Lung (tissue), 12 donors: ENCODE data around the gene SPRED1. TPM values are rescaled to one million over a fixed set of nuclear protein-coding genes. Genes with fewer than 3 reads are reported as not detected.
A peak's percentile ranks its signal among the peaks of the same experiment; 100 is the strongest.

Experiments
- ATAC-seq: fragments of 200-7000 bp; cut with Tn5 transposase; one replicate; pipeline ENCODE4 v1.9.1; 2020; ENCODE audit warnings: moderate number of reproducible peaks; ENCODE audit not compliant: insufficient read depth, low FRiP score
- DNase-seq, 3 donors: peaks; one replicate each; pipeline ENCODE4 v3.0.0-alpha.2; 2013 to 2017
- H3K27ac ChIP-seq, 2 donors: one replicate each; pipeline ENCODE4 v1.5.1; 2013; ENCODE audit warnings: mild to moderate bottlenecking in 2 of 2, moderate library complexity in 2 of 2, control low read depth in 1 of 2, inconsistent platforms in 1 of 2, low read depth in 1 of 2, low read length in 1 of 2
- H3K27me3 ChIP-seq, 3 donors: one replicate each; pipeline ENCODE4 v1.5.1; 2013; ENCODE audit warnings: low read length in 2 of 3; ENCODE audit not compliant: control insufficient read depth in 3 of 3, insufficient read depth in 3 of 3
- H3K36me3 ChIP-seq, 4 donors: one replicate each; pipeline ENCODE4 v1.5.1; 2013; ENCODE audit warnings: low read length in 4 of 4, mild to moderate bottlenecking in 1 of 4, moderate library complexity in 1 of 4; ENCODE audit not compliant: control insufficient read depth in 4 of 4, insufficient read depth in 4 of 4
- H3K4me1 ChIP-seq, 5 donors: one replicate each; pipeline ENCODE4 v1.5.1; 2013; ENCODE audit warnings: low read length in 5 of 5, mild to moderate bottlenecking in 2 of 5, moderate library complexity in 1 of 5; ENCODE audit not compliant: control insufficient read depth in 5 of 5, insufficient read depth in 5 of 5
- H3K4me3 ChIP-seq: one replicate; pipeline ENCODE4 v1.5.1; 2013; ENCODE audit warnings: mild to moderate bottlenecking, control low read depth, moderate library complexity
- H3K9ac ChIP-seq, 2 donors: one replicate each; pipeline ENCODE4 v1.5.1; 2013; ENCODE audit warnings: low read length in 2 of 2, control low read depth in 1 of 2; ENCODE audit not compliant: insufficient read depth in 1 of 2
- H3K9me3 ChIP-seq, 4 donors: one replicate each; pipeline ENCODE4 v1.5.1; 2013; ENCODE audit warnings: low read length in 3 of 4, mild to moderate bottlenecking in 1 of 4, moderate library complexity in 1 of 4; ENCODE audit not compliant: control insufficient read depth in 4 of 4, insufficient read depth in 3 of 4
- CTCF ChIP-seq: IDR thresholded peaks from 2 replicates; pipeline ENCODE4 v1.5.1; 2012; ENCODE audit warnings: mild to moderate bottlenecking; ENCODE audit errors: control extremely low read depth, extremely low read depth
- WGBS, 2 donors: extraction: QIAGEN DNeasy Blood & Tissue Kit; methylation state at CpG; one replicate each; pipeline ENCODE4 v1.1.7; 2013; 5-methylcytosine and 5-hydroxymethylcytosine counted together
- polyA plus RNA-seq, 2 donors: library from polyadenylated mRNA; stranded (reverse); fragments of 200-250 nt; gene quantifications; one replicate each; pipeline ENCODE4 v1.2.1, GENCODE V29; 2013
- total RNA-seq, 2 donors: library from RNA; depleted of rRNA in 1 of 2; stranded (reverse); fragments of >200 nt in 1 of 2; gene quantifications; one replicate each; pipeline ENCODE4 v1.2.1, GENCODE V29; 2014 to 2021
- donor health status: control.
- donor health status: control.
- donor health status: Bipolar disorder and iron deficiency.
- donor health status: healthy.
- donor health status: DM: yes; HTN: yes; CAD: no.

Gene SPRED1
- total and polyA plus RNA-seq, 4 donors: 7.9 to 61.1 (median 31.0) TPM

GRCh38 chr15:38351466-38351865 is 98.8 kb downstream of the SPRED1 start:
- Histone ChIP-seq H3K27me3 (no peaks in the 10 kb centered on the region), H3K27ac (peak overlapping the region in 1 of 2 donors; percentile 53), H3K4me3 (no peak overlapping the region), H3K9me3 (no peaks in the 10 kb centered on the region), H3K36me3 (peaks cover 7 to 20% (median 13%) of the 10 kb centered on the region in 4 donors), H3K9ac (no peak overlapping the region), H3K4me1 (no peaks in the 10 kb centered on the region)
- ATAC-seq (no peak), DNase-seq (peak in 1 of 3 donors; percentile 29)
- no peak for TF ChIP-seq CTCF
- WGBS, 2 donors: 86 to 90% methylated on average over 8 of the region's 8 CpGs

GRCh38 chr15:38354315-38354929 is 101.8 kb downstream of the SPRED1 start:
- H3K27me3 ChIP-seq: no peaks in the 10 kb centered on the region
- H3K27ac ChIP-seq: no peak overlapping the region
- H3K36me3 ChIP-seq: peaks cover 6 to 20% (median 13%) of the 10 kb centered on the region in 4 donors
- no peaks in the 10 kb centered on the region for H3K4me1 ChIP-seq
- H3K9ac ChIP-seq: no peak overlapping the region
- H3K4me3 ChIP-seq: no peak overlapping the region
- no peak for ATAC-seq
- peak; percentile 69 to 83 (median 80) for DNase-seq
- WGBS, 2 donors: 44 to 54% methylated on average over 3 of the region's 3 CpGs
- H3K9me3 ChIP-seq: no peaks in the 10 kb centered on the region
- TF ChIP-seq CTCF: peak; percentile 65

- no peaks in the 10 kb centered on the region for H3K4me1 ChIP-seq
- H3K27ac ChIP-seq: no peak overlapping the region
- 86 to 91% methylated on average over 3 of the region's 3 CpGs for WGBS, 2 donors
- no peak overlapping the region for H3K4me3 ChIP-seq
- H3K9ac ChIP-seq: no peak overlapping the region
- DNase-seq (no peak), ATAC-seq (no peak)
- TF ChIP-seq CTCF: no peak
- H3K27me3 ChIP-seq: no peaks in the 10 kb centered on the region
- H3K9me3 ChIP-seq: no peaks in the 10 kb centered on the region
- no peaks in the 10 kb centered on the region for H3K36me3 ChIP-seq
Observed at GRCh38 chr15:38362355-38362754, 109.7 kb downstream of the SPRED1 start.

- no peak overlapping the region for H3K4me3 ChIP-seq
- peaks cover 0 to 6% (median 0%) of the 10 kb centered on the region in 5 donors for H3K4me1 ChIP-seq
- H3K27me3 ChIP-seq: no peaks in the 10 kb centered on the region
- ATAC-seq (no peak), DNase-seq (no peak)
- H3K27ac ChIP-seq: no peak overlapping the region
- no peaks in the 10 kb centered on the region for H3K9me3 ChIP-seq
- H3K9ac ChIP-seq: no peak overlapping the region
- H3K36me3 ChIP-seq: no peaks in the 10 kb centered on the region
- no peak for TF ChIP-seq CTCF
- WGBS, 2 donors: 75 to 78% methylated on average over 2 of the region's 2 CpGs
Observed at GRCh38 chr15:38367476-38367875, 114.8 kb downstream of the SPRED1 start.
